CD14-positive monocyte (primary cell): Measurements from ENCODE around the gene EPHA7. TPM values are rescaled to one million over a fixed set of nuclear protein-coding genes. Genes with fewer than 3 reads are reported as not detected.

Source experiments
- DNase-seq, 3 donors: peaks; one replicate each; pipeline ENCODE4 v3.0.0-alpha.2; 2011 to 2022
- H2AFZ ChIP-seq: 2 replicates; pipeline ENCODE4 v1.6.0; 2012; ENCODE audit warnings: mild to moderate bottlenecking, low read depth, low read length, inconsistent platforms; ENCODE audit not compliant: insufficient read depth, poor library complexity, severe bottlenecking
- H3K27ac ChIP-seq, 2 donors: 1 replicate in 1 of 2; 2 replicates in 1 of 2; pipeline ENCODE4 v1.5.1; 2012 to 2013; ENCODE audit warnings: low read length in 2 of 2, control low read depth in 1 of 2, inconsistent platforms in 1 of 2, low read depth in 1 of 2, mild to moderate bottlenecking in 1 of 2
- H3K27me3 ChIP-seq, 2 donors: one replicate each; pipeline versions ENCODE4 v1.6.0 to v1.6.1; 2011 to 2013; ENCODE audit warnings: low read length in 2 of 2; ENCODE audit not compliant: control insufficient read depth in 2 of 2, insufficient read depth in 2 of 2
- H3K36me3 ChIP-seq, 2 donors: replicated peaks in 1 of 2; 1 replicate in 1 of 2; 2 replicates in 1 of 2; pipeline versions ENCODE4 v1.5.1 to v1.6.1; 2012 to 2013; ENCODE audit warnings: low read length in 2 of 2, control low read depth in 1 of 2, inconsistent platforms in 1 of 2, mild to moderate bottlenecking in 1 of 2; ENCODE audit not compliant: insufficient read depth in 2 of 2, control insufficient read depth in 1 of 2
- H3K4me1 ChIP-seq, 2 donors: 1 replicate in 1 of 2; 2 replicates in 1 of 2; pipeline versions ENCODE4 v1.5.1 to v1.6.1; 2012 to 2013; ENCODE audit warnings: low read length in 2 of 2, control low read depth in 1 of 2, inconsistent platforms in 1 of 2, mild to moderate bottlenecking in 1 of 2, moderate library complexity in 1 of 2; ENCODE audit not compliant: insufficient read depth in 2 of 2, control insufficient read depth in 1 of 2
- H3K4me2 ChIP-seq: replicated peaks from 2 replicates; pipeline ENCODE3; 2012; ENCODE audit warnings: low read length, moderate library complexity, mild to moderate bottlenecking; ENCODE audit not compliant: poor library complexity, severe bottlenecking; ENCODE audit errors: extremely low read depth
- H3K4me3 ChIP-seq, 3 experiments: fragments of 200-600 bp in 1 of 3; sonication (generic) in 1 of 3; replicated peaks in 1 of 3; 1 replicate in 2 of 3; 2 replicates in 1 of 3; pipeline ENCODE4 v1.5.1; 2011 to 2013; ENCODE audit warnings: low read length in 3 of 3, mild to moderate bottlenecking in 3 of 3, control low read depth in 2 of 3, low read depth in 2 of 3, inconsistent platforms in 1 of 3, moderate library complexity in 1 of 3
- H3K79me2 ChIP-seq: 2 replicates; pipeline ENCODE4 v1.6.0; 2012; ENCODE audit warnings: mild to moderate bottlenecking, control low read depth, inconsistent platforms, low read length, moderate library complexity; ENCODE audit not compliant: insufficient read depth
- H3K9ac ChIP-seq: 2 replicates; pipeline ENCODE4 v1.6.0; 2017; ENCODE audit warnings: low read length, mild to moderate bottlenecking; ENCODE audit not compliant: insufficient read depth, poor library complexity, severe bottlenecking
- H3K9me3 ChIP-seq, 2 donors: replicated peaks in 1 of 2; 1 replicate in 1 of 2; 2 replicates in 1 of 2; pipeline versions ENCODE4 v1.5.1 to v1.6.1; 2012 to 2013; ENCODE audit warnings: low read length in 2 of 2, control low read depth in 1 of 2; ENCODE audit not compliant: control insufficient read depth in 1 of 2, insufficient read depth in 1 of 2
- H4K20me1 ChIP-seq: 2 replicates; pipeline ENCODE4 v1.6.0; 2012; ENCODE audit warnings: mild to moderate bottlenecking, low read length, control low read depth, moderate library complexity; ENCODE audit not compliant: insufficient read depth
- H3K27ac Mint-ChIP-seq, 7 donors: one replicate each; pipeline ENCODE4 v1.8.0; 2020; ENCODE audit warnings: mild to moderate bottlenecking in 7 of 7, mixed read lengths in 7 of 7, moderate library complexity in 6 of 7, inconsistent platforms in 2 of 7
- H3K27me3 Mint-ChIP-seq, 3 donors: one replicate each; pipeline ENCODE4 v1.8.0; 2021 to 2022; ENCODE audit warnings: low read depth in 3 of 3, mild to moderate bottlenecking in 3 of 3, mixed read lengths in 3 of 3, moderate library complexity in 3 of 3, inconsistent platforms in 1 of 3
- H3K36me3 Mint-ChIP-seq, 2 donors: one replicate each; pipeline ENCODE4 v1.8.0; 2020; ENCODE audit warnings: mixed read lengths in 2 of 2, inconsistent platforms in 1 of 2, mild to moderate bottlenecking in 1 of 2
- H3K4me1 Mint-ChIP-seq: one replicate; pipeline ENCODE4 v1.8.0; 2020; ENCODE audit warnings: mild to moderate bottlenecking, mixed read lengths
- H3K4me3 Mint-ChIP-seq, 2 donors: one replicate each; pipeline ENCODE4 v1.8.0; 2020; ENCODE audit warnings: mild to moderate bottlenecking in 2 of 2, mixed read lengths in 2 of 2, moderate library complexity in 1 of 2
- H3K9me3 Mint-ChIP-seq, 7 donors: one replicate each; pipeline ENCODE4 v1.8.0; 2020 to 2022; ENCODE audit warnings: mixed read lengths in 7 of 7, mild to moderate bottlenecking in 6 of 7, moderate library complexity in 6 of 7, inconsistent platforms in 2 of 7
- CTCF ChIP-seq: fragments of 200-600 bp; IDR thresholded peaks from one replicate; pipeline ENCODE4 v1.8.0; 2022; ENCODE audit warnings: antibody characterized with exemption, mild to moderate bottlenecking
- WGBS: methylation state at CpG from one replicate; pipeline ENCODE4 v1.1.5; 2013; ENCODE audit warnings: missing lambda C conversion rate; ENCODE audit not compliant: insufficient coverage; 5-methylcytosine and 5-hydroxymethylcytosine counted together
- intact Hi-C, 2 donors: fragments of 100-400 bp; cut with micrococcal nuclease; formaldehyde crosslinking; loops; one replicate each; pipeline versions ENCODE4 v1.15.0 to v1.15.1; 2023
- polyA plus RNA-seq, 3 donors: library from polyadenylated mRNA; depleted of rRNA in 1 of 3; unstranded in 2 of 3; stranded (reverse) in 1 of 3; fragments of 300-500 nt in 2 of 3; fragments of >200 nt in 1 of 3; fragmentation: Illumina TruSeq in 2 of 3; gene quantifications; 1 replicate in 2 of 3; 2 replicates in 1 of 3; pipeline ENCODE4 v1.2.3, GENCODE V29; 2012 to 2021

Gene EPHA7
- polyA plus RNA-seq, 3 donors = not detected

GRCh38 chr6:93252930-93253329 lies 166.4 kb downstream of the EPHA7 start:
- no peak overlapping the region for H3K27ac ChIP-seq
- no peaks in the 10 kb centered on the region for H3K4me1 Mint-ChIP-seq
- H3K9me3 Mint-ChIP-seq = peaks cover 0 to 4% (median 0%) of the 10 kb centered on the region in 7 donors
- H3K27ac Mint-ChIP-seq = no peak overlapping the region
- H2AFZ ChIP-seq = no peak overlapping the region
- intact Hi-C loops = no loop called here
- no peaks in the 10 kb centered on the region for H3K27me3 ChIP-seq
- H4K20me1 ChIP-seq = no peaks in the 10 kb centered on the region
- TF ChIP-seq CTCF = no peak
- H3K27me3 Mint-ChIP-seq = no peaks in the 10 kb centered on the region
- H3K36me3 Mint-ChIP-seq = no peaks in the 10 kb centered on the region
- H3K9ac ChIP-seq = no peak overlapping the region
- H3K79me2 ChIP-seq = no peaks in the 10 kb centered on the region
- no peaks in the 10 kb centered on the region for H3K4me1 ChIP-seq
- H3K4me3 Mint-ChIP-seq = no peak overlapping the region
- DNase-seq = no peak
- no peak overlapping the region for H3K4me2 ChIP-seq
- H3K36me3 ChIP-seq = no peaks in the 10 kb centered on the region
- H3K9me3 ChIP-seq = no peaks in the 10 kb centered on the region
- no peak overlapping the region for H3K4me3 ChIP-seq

DNA sequence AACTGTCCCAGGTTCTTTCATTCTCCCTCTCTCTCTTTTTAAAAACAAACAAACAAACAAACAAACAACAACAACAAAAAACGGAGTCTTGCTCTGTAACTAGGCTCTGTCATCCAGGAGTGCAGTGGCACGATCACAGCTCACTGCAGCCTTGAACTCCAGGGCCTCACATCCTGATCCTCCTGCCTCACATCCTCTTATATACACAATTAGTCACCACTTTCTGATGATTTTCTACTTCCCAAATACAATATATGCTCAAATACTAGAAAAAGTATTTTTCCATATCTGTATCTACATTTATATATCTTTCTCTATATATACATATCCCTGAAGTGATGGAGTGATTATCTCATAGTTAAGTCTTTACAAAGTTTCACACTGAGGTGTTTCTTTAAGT lies 170.7 kb downstream of the EPHA7 start:
- Histone ChIP-seq H3K79me2 (no peaks in the 10 kb centered on the region), H3K4me3 (no peak overlapping the region), H3K27me3 (no peaks in the 10 kb centered on the region), H3K4me1 (no peaks in the 10 kb centered on the region), H3K27ac (no peak overlapping the region), H4K20me1 (no peaks in the 10 kb centered on the region), H3K4me2 (no peak overlapping the region), H3K9ac (no peak overlapping the region), H3K36me3 (no peaks in the 10 kb centered on the region), H3K9me3 (no peaks in the 10 kb centered on the region), H2AFZ (no peak overlapping the region)
- DNase-seq = no peak
- H3K4me1 Mint-ChIP-seq = no peaks in the 10 kb centered on the region
- no peaks in the 10 kb centered on the region for H3K36me3 Mint-ChIP-seq
- H3K9me3 Mint-ChIP-seq = no peaks in the 10 kb centered on the region
- TF ChIP-seq CTCF = no peak
- H3K4me3 Mint-ChIP-seq = no peak overlapping the region
- 44% methylated on average over 2 of the region's 2 CpGs for WGBS
- H3K27ac Mint-ChIP-seq = no peak overlapping the region
- H3K27me3 Mint-ChIP-seq = no peaks in the 10 kb centered on the region
- intact Hi-C loops = no loop called here
